Retinal pigment epithelial cell (primary cell): Measurements from ENCODE around the gene MVB12B.

Experiments
- DNase-seq: peaks from one replicate; pipeline ENCODE4 v3.0.0-alpha.2; 2010; ENCODE audit warnings: low read depth
- H3K4me3 ChIP-seq: 2 replicates; pipeline ENCODE4 v1.5.1; 2011; ENCODE audit warnings: mild to moderate bottlenecking, low read length, control low read depth, moderate library complexity
- TF ChIP-seq, protein P1 (sequence below): conservative IDR thresholded peaks from 2 replicates; pipeline ENCODE4 v1.5.1; 2011; ENCODE audit warnings: low read depth, low read length, control low read depth, inconsistent platforms

Gene MVB12B

DNA sequence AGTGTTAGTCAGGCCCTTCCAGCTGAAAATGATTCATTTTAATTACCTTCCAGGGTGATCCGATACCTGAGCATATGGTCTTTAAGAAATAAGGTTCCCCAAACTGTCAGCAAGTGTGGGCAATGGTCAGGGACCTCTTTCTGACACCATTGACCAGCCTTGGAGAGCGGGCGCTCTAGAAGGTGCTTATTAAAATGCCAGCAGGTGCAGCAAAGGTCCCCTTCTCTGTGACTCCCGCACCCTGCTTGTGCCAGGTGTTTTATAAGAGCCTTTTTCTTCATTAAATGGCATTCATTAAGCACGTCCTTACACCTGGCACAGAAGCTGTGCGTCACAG, 85.3 kb downstream of the MVB12B start:
- TF ChIP-seq, protein P1, sequence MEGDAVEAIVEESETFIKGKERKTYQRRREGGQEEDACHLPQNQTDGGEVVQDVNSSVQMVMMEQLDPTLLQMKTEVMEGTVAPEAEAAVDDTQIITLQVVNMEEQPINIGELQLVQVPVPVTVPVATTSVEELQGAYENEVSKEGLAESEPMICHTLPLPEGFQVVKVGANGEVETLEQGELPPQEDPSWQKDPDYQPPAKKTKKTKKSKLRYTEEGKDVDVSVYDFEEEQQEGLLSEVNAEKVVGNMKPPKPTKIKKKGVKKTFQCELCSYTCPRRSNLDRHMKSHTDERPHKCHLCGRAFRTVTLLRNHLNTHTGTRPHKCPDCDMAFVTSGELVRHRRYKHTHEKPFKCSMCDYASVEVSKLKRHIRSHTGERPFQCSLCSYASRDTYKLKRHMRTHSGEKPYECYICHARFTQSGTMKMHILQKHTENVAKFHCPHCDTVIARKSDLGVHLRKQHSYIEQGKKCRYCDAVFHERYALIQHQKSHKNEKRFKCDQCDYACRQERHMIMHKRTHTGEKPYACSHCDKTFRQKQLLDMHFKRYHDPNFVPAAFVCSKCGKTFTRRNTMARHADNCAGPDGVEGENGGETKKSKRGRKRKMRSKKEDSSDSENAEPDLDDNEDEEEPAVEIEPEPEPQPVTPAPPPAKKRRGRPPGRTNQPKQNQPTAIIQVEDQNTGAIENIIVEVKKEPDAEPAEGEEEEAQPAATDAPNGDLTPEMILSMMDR, result no peak
- H3K4me3 ChIP-seq, result no peak overlapping the region
- DNase-seq, result no peak

GRCh38 chr9:126412905-126413304, 86.3 kb downstream of the MVB12B start:
- no peak overlapping the region for H3K4me3 ChIP-seq
- no peak for DNase-seq
- TF ChIP-seq, protein P1, result no peak

GRCh38 chr9:126413391-126414068, 86.9 kb downstream of the MVB12B start:
- no peak for DNase-seq
- TF ChIP-seq, protein P1, result no peak
- H3K4me3 ChIP-seq, result no peak overlapping the region

- no peak for DNase-seq
- TF ChIP-seq, protein P1, result no peak
- H3K4me3 ChIP-seq, result no peak overlapping the region
Measured at GRCh38 chr9:126415741-126416370, 89.2 kb downstream of the MVB12B start.

GRCh38 chr9:126417043-126417442, 90.4 kb downstream of the MVB12B start:
- H3K4me3 ChIP-seq, result no peak overlapping the region
- TF ChIP-seq, protein P1, result no peak
- DNase-seq, result no peak

- TF ChIP-seq, protein P1, result no peak
- no peak for DNase-seq
- H3K4me3 ChIP-seq, result no peak overlapping the region
Measured at GRCh38 chr9:126417684-126418083, 91.1 kb downstream of the MVB12B start.

GRCh38 chr9:126418608-126419007, 92.0 kb downstream of the MVB12B start:
- H3K4me3 ChIP-seq, result no peak overlapping the region
- TF ChIP-seq, protein P1, result no peak
- DNase-seq, result no peak
